ENCODE measurements around the gene ZNF425.

DNA sequence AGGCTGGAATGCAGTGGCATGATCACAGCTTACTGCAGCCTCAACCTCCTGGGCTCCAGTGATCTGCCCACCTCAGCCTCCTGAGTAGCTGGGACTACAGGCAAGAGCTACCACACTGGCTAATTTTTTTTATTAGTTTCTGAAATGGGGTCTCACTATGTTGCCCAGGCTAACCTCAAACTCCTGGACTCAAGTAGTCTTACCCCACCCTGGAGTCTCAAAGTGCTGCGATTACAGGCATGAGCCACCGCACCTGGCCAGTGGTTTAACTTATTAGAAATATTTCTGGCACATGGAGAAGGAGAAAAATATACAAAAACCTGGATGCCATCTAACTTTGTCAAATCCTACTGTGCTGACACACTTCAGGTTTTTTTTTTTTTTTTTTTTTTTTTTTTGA lies 50.8 kb downstream of the ZNF425 start:
- TF ChIP-seq CTCF (IDR thresholded peaks at IDR 0.05) (no peak), EZH2 (IDR thresholded peaks at IDR 0.05) (no peak)
